Amygdala (tissue), 56 donors: ENCODE results near the gene IER2.

Experiments
- DNase-seq, 56 donors: peaks; one replicate each; lab custom pipeline; 2025; lab: John Stamatoyannopoulos, UW

Gene IER2

GRCh38 chr19:13150187-13150930 is at the start of gene IER2, which contains the start of gene STX10:
Gene IER2, plus strand, starts transcription at chr19:13150411. Its CDS starts 2,776 bp downstream, at chr19:13153187.
Gene STX10, minus strand, starts transcription at chr19:13150375. Its CDS starts 202 bp downstream, at chr19:13150173.
- peak; percentile 72 to 97 (median 93) for DNase-seq

- no peak for DNase-seq
Measured at GRCh38 chr19:13100841-13101589, 49.2 kb upstream of the IER2 start.

GRCh38 chr19:13101590-13102415 is 48.4 kb upstream of the IER2 start:
- no peak for DNase-seq

GRCh38 chr19:13102416-13102665 is 47.9 kb upstream of the IER2 start:
- no peak for DNase-seq

- peak in 15 of 56 donors; percentile 13 to 66 (median 42) for DNase-seq
Measured at GRCh38 chr19:13102666-13103580, 47.3 kb upstream of the IER2 start, which contains the start of gene LYL1. Gene LYL1, minus strand, starts transcription at chr19:13102858. Its CDS starts 1,687 bp downstream, at chr19:13101171.

- DNase-seq, result no peak
Measured at GRCh38 chr19:13103581-13104359, 46.4 kb upstream of the IER2 start.

- peak in 33 of 56 donors; percentile 15 to 74 (median 46) for DNase-seq
Measured at GRCh38 chr19:13104360-13104847, 45.8 kb upstream of the IER2 start.

GRCh38 chr19:13104848-13105711 is 45.1 kb upstream of the IER2 start:
- DNase-seq, result no peak

GRCh38 chr19:13109361-13110098 is 40.7 kb upstream of the IER2 start:
- DNase-seq, result no peak

GRCh38 chr19:13110099-13110610 is 40.1 kb upstream of the IER2 start:
- no peak for DNase-seq

- DNase-seq, result no peak
Measured at GRCh38 chr19:13112555-13112954, 37.7 kb upstream of the IER2 start.

- DNase-seq, result no peak
Measured at GRCh38 chr19:13115936-13116281, 34.3 kb upstream of the IER2 start.

GRCh38 chr19:13116282-13117175 is 33.7 kb upstream of the IER2 start, which contains the start of gene TRMT1:
Gene TRMT1, minus strand, starts transcription at chr19:13116740. Its CDS starts 341 bp downstream, at chr19:13116399.
- DNase-seq, result peak; percentile 34 to 95 (median 84)

- no peak for DNase-seq
Measured at GRCh38 chr19:13117176-13117771, 32.9 kb upstream of the IER2 start.

- DNase-seq, result peak in 55 of 56 donors; percentile 20 to 94 (median 79)
Measured at GRCh38 chr19:13117772-13118423, 32.3 kb upstream of the IER2 start, which contains the start of gene NACC1. Gene NACC1, plus strand, starts transcription at chr19:13118264. Its CDS starts 16,944 bp downstream, at chr19:13135208.
